Mucosa of gallbladder (tissue), 1 donor: ENCODE data around the gene KLC3. TPM values are rescaled to one million over a fixed set of nuclear protein-coding genes. Genes with fewer than 3 reads are reported as not detected.

Experiments used
- DNase-seq: peaks from one replicate; pipeline ENCODE4 v3.0.0-alpha.2; 2020; ENCODE audit warnings: low spot score
- total RNA-seq: library from RNA; stranded (reverse); gene quantifications from one replicate; pipeline ENCODE4 v1.2.1, GENCODE V29; 2021
- donor health status: DM: no; HTN: no; CAD: no.

Gene KLC3
- total RNA-seq, 1 donor from 2014 or later, result 0.23 TPM

- DNase-seq, result no peak
Measured at GRCh38 chr19:45349126-45349415, 8.5 kb downstream of the KLC3 start.

GRCh38 chr19:45349430-45349941 lies 8.9 kb downstream of the KLC3 start:
- DNase-seq, result no peak

GRCh38 chr19:45350477-45351058 lies 10.0 kb downstream of the KLC3 start:
- DNase-seq, result no peak

GRCh38 chr19:45351401-45351952 lies 10.9 kb downstream of the KLC3 start:
- DNase-seq, result no peak

- DNase-seq, result no peak
Measured at GRCh38 chr19:45352062-45352461, 11.5 kb downstream of the KLC3 start.

GRCh38 chr19:45352471-45352870 lies 11.9 kb downstream of the KLC3 start:
- no peak for DNase-seq

GRCh38 chr19:45352914-45353796 lies 12.6 kb downstream of the KLC3 start:
- DNase-seq, result no peak

GRCh38 chr19:45354241-45354842 lies 13.8 kb downstream of the KLC3 start:
- DNase-seq, result no peak

- no peak for DNase-seq
Measured at GRCh38 chr19:45355402-45355801, 14.9 kb downstream of the KLC3 start.

- DNase-seq, result no peak
Measured at GRCh38 chr19:45355910-45356309, 15.4 kb downstream of the KLC3 start.

- no peak for DNase-seq
Measured at GRCh38 chr19:45356760-45357444, 16.4 kb downstream of the KLC3 start.

GRCh38 chr19:45357445-45357783 lies 16.9 kb downstream of the KLC3 start:
- DNase-seq, result no peak

GRCh38 chr19:45358213-45358792 lies 17.8 kb downstream of the KLC3 start:
- DNase-seq, result no peak

GRCh38 chr19:45361608-45362007 lies 21.1 kb downstream of the KLC3 start:
- DNase-seq, result no peak

- no peak for DNase-seq
Measured at GRCh38 chr19:45362291-45362690, 21.7 kb downstream of the KLC3 start.

- DNase-seq, result no peak
Measured at GRCh38 chr19:45363861-45364459, 23.4 kb downstream of the KLC3 start.

- no peak for DNase-seq
Measured at GRCh38 chr19:45364696-45365095, 24.1 kb downstream of the KLC3 start.

- DNase-seq, result no peak
Measured at GRCh38 chr19:45368127-45368526, 27.6 kb downstream of the KLC3 start.

- DNase-seq, result no peak
Measured at GRCh38 chr19:45368737-45369340, 28.3 kb downstream of the KLC3 start.

- DNase-seq, result peak; percentile 100
Measured at GRCh38 chr19:45370410-45371204, 30.1 kb downstream of the KLC3 start, which contains the start of gene ERCC2. Gene ERCC2, minus strand, starts transcription at chr19:45370573. Its CDS starts 33 bp downstream, at chr19:45370540.
